ENCODE data around the gene SUSD1.

The SUSD1 gene

GRCh38 chr9:112127281-112127680 is 47.8 kb downstream of the SUSD1 start:
- H3K36me3 Mint-ChIP-seq (ENCODE audit: low read depth) = peaks cover 15% of the 10 kb centered on the region
- H3K27ac Mint-ChIP-seq = no peak overlapping the region
- H3K9me3 Mint-ChIP-seq = no peaks in the 10 kb centered on the region
- H3K4me3 Mint-ChIP-seq = no peak overlapping the region
- H3K4me1 Mint-ChIP-seq (ENCODE audit: low read depth) = no peaks in the 10 kb centered on the region
- H3K27me3 Mint-ChIP-seq = no peaks in the 10 kb centered on the region

DNA sequence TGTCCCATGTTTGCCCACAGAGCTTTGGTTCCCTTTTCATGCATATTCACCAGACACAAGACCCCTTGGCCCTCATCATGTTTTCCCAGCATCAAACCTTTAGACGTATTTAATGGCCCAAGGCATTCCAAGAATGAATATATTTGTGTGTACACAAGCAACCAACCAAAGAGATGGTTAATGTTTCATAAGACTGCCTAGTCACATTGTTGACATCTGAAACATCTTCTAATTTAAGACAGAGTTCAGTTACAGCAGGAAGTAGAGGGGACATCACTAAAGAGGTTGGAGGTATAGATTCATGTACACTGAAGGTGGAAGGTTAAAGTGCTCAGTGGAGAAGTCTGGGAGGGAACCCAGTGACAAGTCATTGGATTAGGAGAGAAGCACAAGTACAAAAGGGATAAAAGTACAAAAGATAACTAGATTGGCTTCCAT is 49.1 kb downstream of the SUSD1 start:
- H3K36me3 Mint-ChIP-seq (ENCODE audit: low read depth) = peaks cover 24% of the 10 kb centered on the region
- no peaks in the 10 kb centered on the region for H3K9me3 Mint-ChIP-seq
- H3K27ac Mint-ChIP-seq = no peak overlapping the region
- H3K27me3 Mint-ChIP-seq = no peaks in the 10 kb centered on the region
- H3K4me3 Mint-ChIP-seq = no peak overlapping the region
- H3K4me1 Mint-ChIP-seq (ENCODE audit: low read depth) = peaks cover 11% of the 10 kb centered on the region

GRCh38 chr9:112124156-112124555 is 50.9 kb downstream of the SUSD1 start:
- H3K9me3 Mint-ChIP-seq = no peaks in the 10 kb centered on the region
- H3K4me1 Mint-ChIP-seq (ENCODE audit: low read depth) = peaks cover 18% of the 10 kb centered on the region
- H3K36me3 Mint-ChIP-seq (ENCODE audit: low read depth) = peaks cover 24% of the 10 kb centered on the region
- no peak overlapping the region for H3K4me3 Mint-ChIP-seq
- H3K27me3 Mint-ChIP-seq = no peaks in the 10 kb centered on the region
- H3K27ac Mint-ChIP-seq = no peak overlapping the region

DNA sequence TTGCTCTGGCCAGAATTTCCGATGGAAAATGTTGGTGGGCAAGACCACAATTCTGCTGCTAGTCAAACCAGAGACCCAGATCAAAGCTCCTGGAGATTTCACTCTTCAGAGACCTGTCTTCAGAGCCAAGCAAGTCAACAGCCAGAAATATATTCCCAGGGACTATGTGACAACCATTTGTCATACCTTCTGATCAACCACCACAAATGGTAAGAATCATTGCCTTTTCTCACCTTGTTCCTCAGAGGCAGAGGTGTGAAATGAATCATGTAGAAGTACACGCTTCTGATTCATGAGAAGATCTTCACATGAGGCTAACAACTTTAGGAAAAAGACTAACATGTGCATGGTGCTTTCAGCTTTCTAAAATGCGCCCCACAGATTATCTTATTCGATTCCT is 53.5 kb downstream of the SUSD1 start:
- no peaks in the 10 kb centered on the region for H3K9me3 Mint-ChIP-seq
- peaks cover 18% of the 10 kb centered on the region for H3K36me3 Mint-ChIP-seq (ENCODE audit: low read depth)
- H3K27me3 Mint-ChIP-seq = no peaks in the 10 kb centered on the region
- no peak overlapping the region for H3K4me3 Mint-ChIP-seq
- peaks cover 18% of the 10 kb centered on the region for H3K4me1 Mint-ChIP-seq (ENCODE audit: low read depth)
- no peak overlapping the region for H3K27ac Mint-ChIP-seq

DNA sequence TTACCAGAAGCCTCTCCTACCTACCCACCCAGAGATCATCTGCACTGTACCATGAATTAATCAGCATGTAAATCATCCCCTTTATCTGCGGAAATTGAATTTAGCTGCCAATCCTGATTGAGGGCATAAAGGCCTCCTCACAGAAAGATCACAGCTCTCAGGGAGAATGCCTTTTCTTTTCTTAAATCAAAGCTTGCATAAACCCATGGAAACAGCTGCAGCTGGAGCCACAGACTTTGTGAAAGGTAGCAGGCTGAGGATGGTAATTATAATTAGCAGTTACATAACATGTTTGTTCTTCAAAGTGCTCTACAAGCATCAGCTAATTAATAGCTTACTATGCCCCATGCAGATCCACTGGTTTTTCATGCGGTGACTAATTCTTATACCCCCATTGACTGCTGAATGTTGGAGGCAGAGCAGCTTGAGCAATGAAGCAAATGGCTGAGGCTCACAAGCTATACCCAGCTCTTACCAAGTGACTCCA is 54.6 kb downstream of the SUSD1 start:
- Mint-ChIP-seq H3K4me1 (ENCODE audit: low read depth) (peaks cover 18% of the 10 kb centered on the region), H3K27ac (no peak overlapping the region), H3K9me3 (no peaks in the 10 kb centered on the region), H3K4me3 (no peak overlapping the region), H3K27me3 (no peaks in the 10 kb centered on the region), H3K36me3 (ENCODE audit: low read depth) (peaks cover 18% of the 10 kb centered on the region)

DNA sequence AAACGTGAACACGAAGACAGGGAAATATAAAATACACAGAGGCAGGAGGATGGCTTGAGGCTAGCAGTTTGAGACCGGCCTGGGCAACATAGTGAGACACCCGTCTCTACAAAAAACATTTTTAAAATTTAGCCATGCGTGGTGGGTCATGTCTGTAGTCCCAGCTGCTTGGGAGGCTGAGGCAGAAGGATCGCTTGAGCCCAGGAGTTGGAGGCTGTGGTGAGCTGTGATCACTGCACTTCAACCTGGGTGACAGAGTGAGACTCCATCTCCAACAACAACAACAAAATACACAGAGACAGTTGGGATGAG is 55.1 kb downstream of the SUSD1 start:
- H3K36me3 Mint-ChIP-seq (ENCODE audit: low read depth) = peaks cover 18% of the 10 kb centered on the region
- H3K4me1 Mint-ChIP-seq (ENCODE audit: low read depth) = peaks cover 18% of the 10 kb centered on the region
- H3K27me3 Mint-ChIP-seq = no peaks in the 10 kb centered on the region
- H3K9me3 Mint-ChIP-seq = no peaks in the 10 kb centered on the region
- H3K4me3 Mint-ChIP-seq = no peak overlapping the region
- H3K27ac Mint-ChIP-seq = no peak overlapping the region

DNA sequence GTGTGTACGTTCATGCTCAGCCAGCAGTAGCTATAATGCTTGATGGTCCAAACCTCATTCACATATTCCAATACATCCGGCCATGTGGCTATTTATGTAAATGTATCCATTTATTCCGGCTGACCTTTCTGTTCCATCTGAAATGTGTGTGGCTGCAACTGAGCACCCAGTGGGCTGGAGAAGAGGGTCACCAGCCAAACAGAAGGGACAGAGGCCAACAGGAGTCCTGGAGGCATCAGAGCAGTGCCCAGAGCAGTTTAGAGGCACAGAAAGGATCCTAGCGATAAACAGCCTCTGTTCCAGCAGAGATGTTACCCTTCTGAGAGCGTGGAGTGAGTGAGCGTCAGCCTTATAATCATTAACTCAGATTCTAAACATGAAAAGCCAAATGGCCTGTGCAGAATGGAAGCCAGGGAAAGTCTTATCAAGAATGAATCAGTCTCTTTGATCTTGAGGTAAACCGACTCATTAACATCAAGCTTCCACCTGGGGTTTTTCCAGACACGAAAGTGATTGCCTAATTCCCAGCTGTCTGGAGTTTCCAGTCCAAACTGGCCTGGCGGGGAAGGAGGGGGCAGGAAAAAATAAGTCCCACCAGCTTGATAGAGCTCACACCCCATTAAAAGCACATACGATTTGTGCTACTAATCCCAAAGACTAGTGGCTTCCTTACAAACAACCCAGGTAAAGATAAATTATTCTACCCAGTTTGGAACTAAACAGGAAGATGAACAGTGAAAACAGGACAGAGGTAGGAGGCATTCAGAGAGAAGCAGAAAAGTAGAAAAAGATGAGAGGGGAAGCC is 55.7 kb downstream of the SUSD1 start:
- no peak overlapping the region for H3K27ac Mint-ChIP-seq
- no peaks in the 10 kb centered on the region for H3K9me3 Mint-ChIP-seq
- no peaks in the 10 kb centered on the region for H3K27me3 Mint-ChIP-seq
- peaks cover 18% of the 10 kb centered on the region for H3K4me1 Mint-ChIP-seq (ENCODE audit: low read depth)
- H3K4me3 Mint-ChIP-seq = no peak overlapping the region
- peaks cover 18% of the 10 kb centered on the region for H3K36me3 Mint-ChIP-seq (ENCODE audit: low read depth)

- Mint-ChIP-seq H3K27me3 (no peaks in the 10 kb centered on the region), H3K36me3 (ENCODE audit: low read depth) (peaks cover 14% of the 10 kb centered on the region)
Observed at GRCh38 chr9:112118009-112118408, 57.1 kb downstream of the SUSD1 start.

DNA sequence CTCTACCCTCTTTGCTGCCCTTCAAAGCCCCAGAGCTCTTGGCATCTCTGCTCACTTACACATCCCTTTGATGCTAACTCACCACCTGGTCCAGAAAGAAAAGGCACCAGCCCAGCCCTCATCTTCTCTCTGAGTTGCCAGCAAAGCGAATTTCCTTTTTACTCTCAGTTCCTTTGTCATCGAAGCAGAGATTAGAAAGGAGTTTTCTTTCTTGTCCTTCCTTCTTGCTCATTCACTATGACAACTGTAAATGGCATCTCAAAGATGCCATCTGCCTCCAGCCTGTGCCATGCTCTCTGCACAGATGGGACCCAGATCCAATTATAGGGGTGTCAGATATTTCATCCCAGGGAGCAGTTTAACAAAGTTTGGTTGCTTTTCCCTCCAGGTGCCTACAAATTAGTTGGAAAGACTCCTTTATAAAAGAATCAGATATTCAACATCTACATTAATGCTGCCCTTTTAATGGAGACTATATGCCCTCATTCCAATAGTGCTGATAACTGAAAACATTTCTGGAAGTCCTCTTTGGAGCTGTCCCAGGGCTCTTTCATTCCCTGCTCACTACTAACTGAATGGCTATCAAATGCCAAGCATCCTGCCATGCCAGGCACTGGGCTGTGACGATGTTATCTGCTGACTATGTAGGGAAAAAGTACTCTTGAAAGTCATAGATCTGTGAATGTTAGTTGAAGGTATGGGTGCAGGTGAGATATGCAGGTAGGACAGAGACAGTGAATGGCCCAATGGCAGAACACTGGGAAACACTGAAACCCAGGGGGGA is 58.9 kb downstream of the SUSD1 start:
- H3K9me3 Mint-ChIP-seq = no peaks in the 10 kb centered on the region
- no peaks in the 10 kb centered on the region for H3K27me3 Mint-ChIP-seq
- H3K36me3 Mint-ChIP-seq (ENCODE audit: low read depth) = peaks cover 5% of the 10 kb centered on the region
- H3K27ac Mint-ChIP-seq = no peak overlapping the region
- peaks cover 12% of the 10 kb centered on the region for H3K4me1 Mint-ChIP-seq (ENCODE audit: low read depth)
- H3K4me3 Mint-ChIP-seq = no peak overlapping the region

More at GRCh38 chr9:112118009-112118408, 57.1 kb downstream of the SUSD1 start:
- Mint-ChIP-seq H3K27ac (no peak overlapping the region), H3K4me1 (ENCODE audit: low read depth) (peaks cover 18% of the 10 kb centered on the region), H3K4me3 (no peak overlapping the region), H3K9me3 (no peaks in the 10 kb centered on the region)

DNA sequence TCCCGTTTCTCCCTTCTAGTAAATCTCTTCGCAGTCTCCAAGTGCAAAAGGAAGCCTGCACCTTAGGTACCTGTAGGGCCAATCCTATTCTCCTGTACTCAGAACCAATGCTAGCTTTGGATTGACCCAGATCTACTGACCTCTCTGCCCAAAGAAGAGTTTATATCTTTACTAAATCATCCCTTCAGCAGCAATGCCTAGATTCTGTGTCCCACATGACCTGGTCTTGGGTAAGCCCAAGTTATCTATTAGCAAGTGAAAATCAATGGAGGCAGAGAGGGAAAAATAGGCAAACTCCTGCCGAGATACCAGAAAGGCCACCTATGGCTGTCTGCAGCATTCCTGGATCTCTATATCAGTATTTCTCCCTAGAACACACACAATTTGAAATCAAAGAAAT is 60.0 kb downstream of the SUSD1 start:
- Mint-ChIP-seq H3K27me3 (no peaks in the 10 kb centered on the region), H3K27ac (no peak overlapping the region), H3K4me3 (no peak overlapping the region), H3K36me3 (ENCODE audit: low read depth) (peaks cover 4% of the 10 kb centered on the region), H3K4me1 (ENCODE audit: low read depth) (peaks cover 15% of the 10 kb centered on the region), H3K9me3 (no peaks in the 10 kb centered on the region)

GRCh38 chr9:112112941-112113681 is 62.0 kb downstream of the SUSD1 start:
- H3K4me1 Mint-ChIP-seq (ENCODE audit: low read depth) = peaks cover 8% of the 10 kb centered on the region
- no peaks in the 10 kb centered on the region for H3K27me3 Mint-ChIP-seq
- H3K4me3 Mint-ChIP-seq = no peak overlapping the region
- no peak overlapping the region for H3K27ac Mint-ChIP-seq
- H3K36me3 Mint-ChIP-seq (ENCODE audit: low read depth) = peaks cover 4% of the 10 kb centered on the region
- H3K9me3 Mint-ChIP-seq = no peaks in the 10 kb centered on the region

DNA sequence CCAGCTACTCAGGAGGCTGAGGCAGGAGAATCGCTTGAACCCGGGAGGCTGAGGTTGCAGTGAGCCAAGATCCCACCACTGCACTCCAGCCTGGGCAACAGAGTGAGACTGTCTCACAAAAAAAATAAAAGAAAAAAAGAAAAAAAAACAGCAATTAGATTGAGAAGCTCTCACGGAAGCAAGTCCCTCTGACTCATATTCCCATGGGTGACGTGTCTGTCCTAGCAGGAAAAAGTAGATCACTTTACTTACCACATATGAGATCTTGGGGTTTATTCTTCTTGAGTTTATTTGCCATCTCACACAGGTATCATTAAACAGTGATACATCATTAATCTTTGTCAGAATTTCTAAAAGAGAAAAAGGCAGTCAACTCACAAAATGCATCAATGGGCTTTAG is 62.6 kb downstream of the SUSD1 start:
- peaks cover 12% of the 10 kb centered on the region for H3K4me1 Mint-ChIP-seq (ENCODE audit: low read depth)
- no peaks in the 10 kb centered on the region for H3K9me3 Mint-ChIP-seq
- peaks cover 4% of the 10 kb centered on the region for H3K36me3 Mint-ChIP-seq (ENCODE audit: low read depth)
- H3K27me3 Mint-ChIP-seq = no peaks in the 10 kb centered on the region
- H3K27ac Mint-ChIP-seq = no peak overlapping the region
- no peak overlapping the region for H3K4me3 Mint-ChIP-seq

DNA sequence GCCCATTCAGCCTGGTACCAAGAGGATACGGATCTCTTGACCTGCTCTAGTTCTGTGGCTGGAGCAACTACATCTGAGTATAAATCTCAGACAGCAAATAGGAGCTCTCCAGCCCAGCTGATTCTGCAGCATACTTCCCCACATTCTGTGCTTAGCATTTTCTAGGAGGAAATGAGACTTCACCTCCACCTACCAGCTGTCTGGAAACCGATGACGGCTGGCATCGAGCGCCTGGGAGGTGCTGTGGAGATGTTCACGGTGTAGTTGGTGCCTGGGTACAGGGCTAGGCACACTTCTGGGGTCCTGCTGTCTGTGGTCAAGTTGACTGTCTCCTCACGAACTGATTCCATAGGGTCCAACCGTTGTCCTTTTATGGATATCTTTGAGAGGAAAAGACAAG is 63.6 kb downstream of the SUSD1 start:
- Mint-ChIP-seq H3K4me3 (no peak overlapping the region), H3K9me3 (no peaks in the 10 kb centered on the region), H3K27me3 (no peaks in the 10 kb centered on the region), H3K36me3 (ENCODE audit: low read depth) (peaks cover 4% of the 10 kb centered on the region), H3K4me1 (ENCODE audit: low read depth) (peaks cover 16% of the 10 kb centered on the region), H3K27ac (no peak overlapping the region)

- Mint-ChIP-seq H3K27ac (peak overlapping the region; percentile 52), H3K27me3 (no peaks in the 10 kb centered on the region), H3K36me3 (ENCODE audit: low read depth) (peaks cover 4% of the 10 kb centered on the region), H3K9me3 (no peaks in the 10 kb centered on the region), H3K4me3 (no peak overlapping the region), H3K4me1 (ENCODE audit: low read depth) (peaks cover 21% of the 10 kb centered on the region)
Observed at GRCh38 chr9:112110777-112111113, 64.4 kb downstream of the SUSD1 start.
